OCI-LY3 (cell line): Measurements from ENCODE around the gene MUC5B.

Experiments
- H2AFZ ChIP-seq: fragments of 200-600, 300-600 bp; shearing (Covaris generic); 2 replicates; pipeline ENCODE4 v1.6.0; 2014; ENCODE audit warnings: antibody characterized with exemption, low read depth, low read length
- H3K27ac ChIP-seq: fragments of 200-600, 300-600 bp; sonication (generic); 2 replicates; pipeline ENCODE4 v1.5.1; 2014; ENCODE audit warnings: mild to moderate bottlenecking, low read length, moderate library complexity, mixed read lengths
- H3K27me3 ChIP-seq: fragments of 200-600, 300-600 bp; sonication (generic); 2 replicates; pipeline ENCODE4 v1.6.1; 2014; ENCODE audit warnings: low read depth, low read length, mixed read lengths
- H3K36me3 ChIP-seq: fragments of 200-600, 300-600 bp; sonication (generic); replicated peaks from 2 replicates; pipeline ENCODE3; 2014; ENCODE audit warnings: low read depth, low read length, mixed read lengths
- H3K4me1 ChIP-seq: fragments of 300-600, 200-600 bp; sonication (generic); 2 replicates; pipeline ENCODE4 v1.6.1; 2014; ENCODE audit warnings: low read length, mixed read lengths
- H3K4me2 ChIP-seq: fragments of 200-600, 300-600 bp; sonication (generic); 2 replicates; pipeline ENCODE4 v1.6.1; 2014; ENCODE audit warnings: low read length, mixed read lengths
- H3K4me3 ChIP-seq: fragments of 300-600, 200-600 bp; sonication (generic); 2 replicates; pipeline ENCODE4 v1.5.1; 2014; ENCODE audit warnings: antibody characterized with exemption, mild to moderate bottlenecking, low read length, moderate library complexity
- H3K79me2 ChIP-seq: fragments of 300-600, 200-600 bp; shearing (Covaris generic); 2 replicates; pipeline ENCODE4 v1.6.1; 2014; ENCODE audit warnings: mild to moderate bottlenecking, low read length, mixed read lengths
- H3K9ac ChIP-seq: fragments of 300-600, 200-600 bp; shearing (Covaris generic); 2 replicates; pipeline ENCODE4 v1.6.0; 2014; ENCODE audit warnings: mild to moderate bottlenecking, low read length, moderate library complexity
- H3K9me3 ChIP-seq: fragments of 200-600, 300-600 bp; shearing (Covaris generic); 2 replicates; pipeline ENCODE4 v1.6.1; 2014; ENCODE audit warnings: low read length, mixed read lengths; ENCODE audit not compliant: insufficient read depth
- H4K20me1 ChIP-seq: fragments of 200-600, 300-600 bp; sonication (generic); 2 replicates; pipeline ENCODE4 v1.6.1; 2016; ENCODE audit warnings: low read length, mixed read lengths; ENCODE audit not compliant: insufficient read depth
- CTCF ChIP-seq: fragments of 200-600, 300-600 bp; sonication (generic); IDR thresholded peaks from 2 replicates; pipeline ENCODE4 v1.5.1; 2014; ENCODE audit warnings: antibody characterized with exemption, low read length, low read depth
- EZH2phosphoT487 ChIP-seq: fragments of 200-600 bp; shearing (Covaris generic); IDR thresholded peaks from 2 replicates; pipeline ENCODE4 v1.6.1; 2018; ENCODE audit warnings: antibody characterized with exemption, mixed run types, low read depth

The MUC5B gene

GRCh38 chr11:1276041-1276790 is 53.4 kb downstream of the MUC5B start:
- H3K4me1 ChIP-seq = no peaks in the 10 kb centered on the region
- no peaks in the 10 kb centered on the region for H3K27me3 ChIP-seq
- no peaks in the 10 kb centered on the region for H3K79me2 ChIP-seq
- no peak overlapping the region for H3K4me2 ChIP-seq
- H3K9me3 ChIP-seq = no peaks in the 10 kb centered on the region
- H4K20me1 ChIP-seq = no peaks in the 10 kb centered on the region
- no peak overlapping the region for H3K27ac ChIP-seq
- H3K36me3 ChIP-seq = no peaks in the 10 kb centered on the region
- no peak overlapping the region for H3K9ac ChIP-seq
- H2AFZ ChIP-seq = no peak overlapping the region
- H3K4me3 ChIP-seq = no peak overlapping the region
- TF ChIP-seq CTCF (no peak), EZH2phosphoT487 (no peak)

- no peaks in the 10 kb centered on the region for H4K20me1 ChIP-seq
- H2AFZ ChIP-seq = no peak overlapping the region
- H3K9ac ChIP-seq = no peak overlapping the region
- H3K79me2 ChIP-seq = no peaks in the 10 kb centered on the region
- H3K27me3 ChIP-seq = no peaks in the 10 kb centered on the region
- H3K27ac ChIP-seq = no peak overlapping the region
- no peak for TF ChIP-seq EZH2phosphoT487
- TF ChIP-seq CTCF = no peak
- no peak overlapping the region for H3K4me3 ChIP-seq
- no peak overlapping the region for H3K4me2 ChIP-seq
- H3K4me1 ChIP-seq = no peaks in the 10 kb centered on the region
- no peaks in the 10 kb centered on the region for H3K36me3 ChIP-seq
- no peaks in the 10 kb centered on the region for H3K9me3 ChIP-seq
These were observed 54.2 kb downstream of the MUC5B start for GRCh38 chr11:1276866-1277615.

GRCh38 chr11:1277936-1278512 is 55.2 kb downstream of the MUC5B start:
- Histone ChIP-seq H3K9ac (no peak overlapping the region), H3K79me2 (no peaks in the 10 kb centered on the region), H3K9me3 (no peaks in the 10 kb centered on the region), H3K36me3 (no peaks in the 10 kb centered on the region), H4K20me1 (no peaks in the 10 kb centered on the region), H3K4me3 (no peak overlapping the region), H2AFZ (no peak overlapping the region), H3K4me1 (no peaks in the 10 kb centered on the region), H3K27ac (no peak overlapping the region), H3K27me3 (no peaks in the 10 kb centered on the region), H3K4me2 (no peak overlapping the region)
- no peak for TF ChIP-seq EZH2phosphoT487
- no peak for TF ChIP-seq CTCF
